Activated naive CD4-positive, alpha-beta T cell (primary cell): Measurements from ENCODE around the gene MYBBP1A.

ENCODE experiments used
- DNase-seq, 4 experiments: peaks; one replicate each; lab custom pipeline; 2025; lab: John Stamatoyannopoulos, UW

MYBBP1A gene

DNA sequence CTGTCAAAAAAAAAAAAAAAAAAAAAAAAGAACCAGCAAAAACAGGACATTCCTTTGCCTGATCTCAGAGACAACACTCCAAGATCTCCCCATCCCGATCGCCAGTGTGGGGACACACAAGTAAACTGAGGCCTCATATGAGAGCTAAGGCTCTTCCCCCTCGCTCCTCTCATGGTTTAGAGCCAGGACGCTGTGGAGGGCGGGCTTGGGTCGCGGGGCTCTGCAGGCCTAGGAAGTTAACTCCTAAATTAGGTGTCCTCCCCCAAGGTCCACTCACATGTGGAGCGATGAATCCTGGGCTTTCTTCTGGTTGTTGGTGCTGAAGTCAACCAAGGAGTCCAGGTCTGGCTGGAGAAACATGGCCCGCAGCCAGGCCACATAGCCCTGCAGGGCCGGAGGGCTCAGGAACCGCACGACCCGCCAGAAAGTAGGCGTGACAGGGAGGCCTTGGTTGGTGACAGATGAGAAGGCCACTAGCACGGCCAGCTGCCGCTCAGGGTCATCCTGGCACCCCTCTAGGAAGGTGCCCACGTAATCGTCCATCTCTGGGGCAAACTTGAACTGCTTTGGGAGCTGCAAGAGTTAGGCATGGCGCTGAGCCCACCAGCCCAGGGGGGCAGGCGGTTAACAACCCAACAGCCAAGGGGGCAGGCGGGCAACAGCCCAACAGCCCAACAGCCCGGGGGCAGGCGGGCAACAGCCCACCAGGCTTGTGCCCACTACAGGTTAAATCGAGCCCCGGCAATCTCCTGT, 5.2 kb downstream of the MYBBP1A start:
- DNase-seq, result no peak

DNA sequence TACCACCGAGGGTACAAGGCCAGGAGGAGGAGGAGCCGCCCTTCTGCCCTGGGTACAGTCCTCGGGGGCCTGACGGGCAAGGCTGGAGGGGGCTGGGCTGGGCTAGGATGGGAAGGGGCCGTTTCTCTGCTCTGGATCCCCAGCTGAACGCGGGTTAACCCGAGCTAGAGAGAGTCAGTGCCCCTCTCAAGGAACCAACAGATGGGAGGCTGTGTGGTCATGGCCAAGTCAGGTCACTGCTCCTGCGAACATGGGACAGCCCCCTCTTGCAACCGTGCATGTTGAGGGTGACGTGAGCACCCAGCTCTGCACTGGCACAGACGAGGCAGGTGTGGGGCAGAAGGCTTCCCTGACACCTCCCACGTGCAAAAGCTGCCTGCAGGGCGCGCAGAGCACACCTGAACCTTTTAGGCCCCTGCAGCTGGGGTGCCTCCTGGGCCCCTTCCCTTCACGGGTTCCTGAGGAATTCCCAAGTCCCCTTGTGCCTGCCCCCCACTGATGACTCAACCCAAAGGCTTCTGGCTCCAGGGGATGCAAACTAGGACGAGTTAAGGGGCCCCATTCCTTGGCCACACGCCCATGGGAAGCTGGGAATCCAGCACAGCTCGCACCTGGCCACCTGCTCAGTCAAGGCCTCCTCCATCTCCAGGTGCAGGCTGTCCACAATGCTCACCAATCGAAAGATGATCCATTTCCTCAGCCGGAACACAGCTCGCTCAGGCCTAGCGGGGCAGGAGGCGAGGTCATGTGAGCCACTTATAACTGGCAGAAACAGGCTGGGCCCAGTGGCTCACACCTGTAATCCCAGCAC, 6.3 kb downstream of the MYBBP1A start:
- DNase-seq, result no peak

DNA sequence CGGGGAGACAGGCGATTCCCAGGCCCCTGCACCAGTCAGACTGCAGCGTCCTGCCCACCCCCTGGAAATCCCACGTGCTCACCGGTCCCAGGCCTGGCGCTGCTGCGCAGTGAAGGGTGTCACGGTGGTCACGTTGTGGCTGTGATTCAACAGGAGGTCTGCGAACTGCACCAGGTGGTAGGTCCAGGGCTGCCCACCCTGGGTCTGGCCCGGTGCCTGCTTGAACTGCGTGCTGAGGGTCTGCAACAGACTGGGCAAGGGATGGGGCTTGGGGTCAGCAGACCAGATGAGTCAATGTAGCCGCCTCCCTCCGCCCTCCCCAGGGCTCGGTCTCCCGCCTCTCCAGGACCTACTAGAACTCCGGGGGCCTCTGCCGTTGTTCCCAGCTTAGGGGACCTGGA, 7.1 kb downstream of the MYBBP1A start:
- no peak for DNase-seq

DNA sequence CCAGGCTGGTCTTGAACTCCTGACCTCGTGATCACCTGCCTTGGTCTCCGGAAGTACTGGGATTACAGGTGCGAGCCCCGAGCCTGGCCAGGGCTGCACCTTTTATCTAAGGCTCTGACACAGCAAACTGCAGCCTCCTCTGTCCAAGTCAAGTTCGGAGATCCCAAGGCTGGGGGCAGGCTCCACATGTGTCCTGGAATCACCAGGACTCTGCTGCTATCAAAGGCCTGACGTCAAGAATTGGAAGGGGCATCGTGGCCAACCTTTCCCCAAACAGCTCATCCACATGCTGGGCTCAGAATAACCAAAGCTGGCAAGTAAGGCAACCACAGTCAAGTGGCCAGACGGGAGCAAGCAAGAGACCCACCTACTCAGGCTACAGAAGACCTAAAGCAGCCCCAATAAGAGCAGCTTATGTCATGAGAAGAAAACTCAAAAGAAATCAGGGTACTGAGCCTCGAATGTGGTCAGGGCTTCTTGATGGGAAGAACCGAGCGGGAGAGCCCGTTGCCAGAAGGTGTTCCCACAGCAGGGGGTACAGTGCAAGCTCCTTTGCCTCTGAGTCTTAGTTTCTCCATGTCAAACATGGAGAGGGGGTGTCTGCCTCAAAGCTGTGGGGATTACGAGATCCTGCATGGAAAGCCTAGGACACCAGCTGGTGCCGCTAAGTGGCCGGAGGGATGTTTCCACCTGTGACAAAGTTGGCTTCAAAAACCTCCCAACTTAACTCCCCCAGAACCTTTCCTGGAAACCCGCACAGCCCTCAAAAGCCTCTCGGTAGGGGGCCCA, 7.9 kb downstream of the MYBBP1A start:
- DNase-seq, result no peak

DNA sequence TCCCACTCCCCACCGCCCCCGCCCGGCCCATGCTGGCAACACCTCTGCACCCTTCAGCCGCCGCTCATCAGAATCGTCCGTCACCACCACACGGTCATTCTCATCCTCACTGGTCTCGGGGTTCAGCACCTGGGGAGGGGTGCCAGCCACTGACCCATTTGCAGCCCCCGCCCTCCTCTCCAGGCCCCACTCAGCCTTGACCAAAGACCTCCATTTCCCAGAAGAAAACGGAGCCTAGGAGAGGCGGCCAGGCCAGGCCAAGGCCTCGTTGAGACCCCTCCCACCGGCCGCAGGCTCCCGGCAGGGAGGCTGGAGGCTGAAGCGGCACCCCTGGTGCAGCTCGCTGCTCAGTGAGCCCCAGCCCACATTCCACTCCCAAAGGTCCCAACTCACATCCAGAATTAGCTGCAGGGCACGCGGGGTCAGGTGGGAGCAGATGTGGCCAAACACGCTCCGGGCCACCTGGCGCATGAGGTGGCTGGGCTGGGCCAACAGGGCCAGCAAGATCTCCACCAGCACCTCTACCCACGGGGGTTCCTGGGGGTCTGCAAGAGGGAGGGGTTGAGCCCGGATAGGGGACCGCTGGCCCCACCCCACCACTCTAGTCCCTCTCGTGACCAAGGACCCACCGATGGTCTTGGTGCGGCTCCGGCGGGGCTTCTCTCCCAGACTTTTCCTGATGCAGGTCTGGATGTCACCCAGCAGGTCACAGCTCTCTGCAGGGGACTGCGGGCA, 9.8 kb downstream of the MYBBP1A start:
- no peak for DNase-seq

DNA sequence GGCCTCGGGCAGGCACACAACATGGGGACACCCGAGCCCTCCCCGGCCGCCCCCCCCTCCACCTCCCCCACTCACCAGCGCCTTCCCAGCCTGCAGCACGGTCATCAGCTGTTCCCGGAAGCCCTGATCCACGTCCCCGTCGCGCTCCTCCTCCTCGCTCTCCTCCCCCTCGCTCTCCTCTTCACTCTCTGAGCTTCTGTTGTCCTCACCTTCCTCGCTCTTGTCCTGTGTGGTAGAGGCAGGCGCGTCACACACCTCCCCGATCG, 10.3 kb downstream of the MYBBP1A start:
- DNase-seq, result no peak

DNA sequence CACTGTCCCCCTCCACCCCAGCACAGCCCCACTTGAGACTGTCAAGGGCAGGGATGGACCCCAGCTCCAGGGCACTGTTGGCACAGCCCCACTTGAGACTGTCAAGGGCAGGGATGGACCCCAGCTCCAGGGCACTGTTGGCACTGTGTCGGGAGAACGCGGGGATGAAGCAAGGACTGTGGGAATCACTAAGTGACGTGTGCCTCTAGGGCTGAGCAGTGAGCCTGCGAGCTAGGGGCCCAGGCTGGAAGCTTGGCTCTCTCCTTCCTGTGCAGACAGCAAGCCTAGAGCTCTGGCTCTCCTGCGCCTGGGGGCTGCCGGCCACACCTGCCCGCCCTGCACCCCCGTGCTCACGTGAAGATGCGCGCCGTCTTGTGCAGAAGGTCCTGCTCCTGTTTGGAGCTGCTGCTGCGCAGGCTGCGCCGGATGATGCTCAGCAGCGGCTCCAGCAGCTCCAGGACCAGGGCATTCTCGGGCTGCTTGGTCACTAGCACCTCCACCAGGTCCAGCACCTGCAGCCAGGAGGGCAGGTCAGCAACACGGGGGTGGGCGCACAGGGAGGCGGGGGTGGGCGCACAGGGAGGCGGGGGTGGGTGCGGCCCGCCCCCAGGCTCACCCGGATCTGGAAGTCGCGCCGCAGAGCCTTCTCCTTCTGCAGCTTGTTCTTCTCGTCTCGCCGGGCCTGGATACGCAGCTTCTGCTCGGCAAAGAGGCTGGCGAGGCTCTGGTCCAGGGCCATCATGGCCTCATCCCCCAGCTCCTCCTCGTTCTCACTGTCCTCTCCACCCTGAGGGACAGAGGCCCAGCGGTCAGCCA, 10.8 kb downstream of the MYBBP1A start:
- DNase-seq, result no peak

DNA sequence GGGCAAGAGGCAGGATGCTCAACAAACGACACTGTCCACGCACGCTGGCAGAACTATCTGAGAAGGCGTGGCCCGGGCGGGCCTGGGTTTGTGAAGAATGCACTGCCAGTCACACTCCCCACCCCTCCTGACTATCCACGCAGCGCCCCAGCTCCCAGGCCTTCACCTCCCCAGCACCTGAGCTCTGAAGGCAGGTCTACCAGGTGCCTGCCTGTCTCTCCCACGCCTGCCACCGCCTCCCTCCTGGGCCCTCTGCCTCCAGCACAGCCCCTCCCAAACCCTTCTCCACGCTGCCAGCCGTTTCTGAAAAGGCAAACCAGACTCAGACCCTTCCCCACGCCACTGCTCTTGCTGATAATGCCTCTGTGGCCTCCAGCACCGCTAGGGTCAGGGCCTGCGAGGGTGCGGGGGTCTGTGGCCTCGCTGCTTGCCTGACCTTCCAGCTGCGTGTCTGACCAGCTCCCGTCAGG, 11.6 kb downstream of the MYBBP1A start:
- no peak for DNase-seq

DNA sequence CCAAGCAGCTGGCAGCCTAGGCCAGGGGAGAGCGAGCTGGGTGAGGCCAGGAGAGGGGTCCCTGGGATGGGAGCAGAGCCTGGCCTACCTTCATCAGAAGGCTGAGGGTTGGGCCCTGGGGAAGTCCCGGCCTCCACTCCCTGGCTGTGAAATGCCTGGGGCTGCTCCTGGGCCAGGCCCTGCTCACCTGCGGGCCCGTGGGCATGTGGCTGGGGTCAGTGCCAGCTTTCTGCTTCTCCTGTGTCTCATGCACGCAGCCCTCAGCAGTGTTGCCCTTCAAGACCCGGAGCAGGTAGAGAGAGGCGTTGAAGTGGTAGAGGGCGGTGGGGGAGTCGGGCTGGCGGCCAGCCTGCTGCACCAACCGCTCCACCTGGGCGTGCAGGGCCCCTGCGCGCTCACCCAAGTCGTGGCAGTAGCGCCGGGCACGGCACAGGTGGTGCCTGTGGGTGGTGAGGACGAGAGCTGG, 12.4 kb downstream of the MYBBP1A start:
- no peak for DNase-seq

DNA sequence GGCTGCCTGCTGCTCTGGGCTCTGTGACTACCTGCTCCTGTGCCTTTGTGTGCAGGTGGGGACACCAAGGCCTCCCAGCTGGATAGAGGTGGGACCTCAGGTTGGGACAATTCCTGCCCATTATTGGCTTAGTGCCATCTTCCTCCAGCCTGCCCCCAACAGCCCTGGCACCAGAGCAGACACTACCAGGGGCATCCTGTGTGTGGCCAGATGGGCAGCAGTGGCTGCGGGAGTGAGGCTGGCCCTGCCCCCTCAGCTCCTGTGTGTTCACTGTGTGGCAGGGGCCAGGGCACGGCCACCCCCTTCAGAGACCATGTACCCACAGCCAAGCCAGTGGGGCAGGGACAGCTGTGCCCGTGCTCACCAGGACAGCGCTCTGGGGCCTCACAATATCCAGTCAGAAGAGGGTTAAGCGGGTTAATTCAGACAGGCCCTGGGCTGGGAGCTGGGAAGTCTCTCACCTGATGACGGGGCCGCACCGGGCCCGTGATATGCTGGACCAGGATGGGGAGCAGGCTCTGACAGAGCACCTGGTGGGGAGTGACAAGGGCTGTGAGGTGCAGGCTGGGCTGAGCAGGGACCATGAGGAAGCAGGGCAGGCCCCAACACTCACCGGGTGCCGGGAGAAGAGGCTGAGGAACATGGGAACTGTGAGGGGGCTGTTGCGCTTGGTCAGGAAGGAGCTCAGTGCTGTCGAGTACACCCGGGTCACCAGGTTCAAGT, 13.0 kb downstream of the MYBBP1A start:
- no peak for DNase-seq

DNA sequence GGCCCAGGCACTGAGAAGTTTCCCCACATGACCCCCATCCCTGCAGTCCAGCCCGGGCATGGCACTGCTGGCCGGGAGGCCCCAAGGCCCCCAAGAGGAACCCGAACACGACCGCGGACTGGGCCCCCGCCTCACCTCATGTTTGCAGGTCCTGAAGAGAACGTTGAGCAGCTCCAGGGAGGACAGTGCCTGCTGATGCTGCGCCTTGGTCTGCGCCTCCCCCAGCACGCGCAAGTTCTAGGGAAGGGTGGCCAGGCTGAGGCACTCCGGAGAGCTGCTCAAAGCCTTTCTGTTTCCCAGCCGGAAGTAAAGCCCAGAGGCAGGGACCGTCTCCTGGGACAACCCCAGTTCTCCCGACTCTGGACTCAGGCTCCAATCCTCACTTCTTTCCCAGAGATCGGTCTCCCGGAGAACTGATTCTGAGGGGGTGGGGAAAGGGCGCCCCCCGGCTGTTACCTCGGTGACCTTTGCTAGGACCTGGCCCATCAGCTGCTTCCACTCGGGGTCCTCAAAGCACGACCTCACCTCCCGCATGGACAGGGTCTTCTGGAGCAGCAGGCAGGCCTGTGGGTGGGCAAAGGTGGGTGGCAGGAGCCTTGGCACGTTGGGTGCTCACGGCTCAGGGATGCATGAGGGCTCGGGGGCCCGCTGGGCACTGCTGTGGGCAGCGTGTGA, 13.7 kb downstream of the MYBBP1A start:
- DNase-seq, result no peak

DNA sequence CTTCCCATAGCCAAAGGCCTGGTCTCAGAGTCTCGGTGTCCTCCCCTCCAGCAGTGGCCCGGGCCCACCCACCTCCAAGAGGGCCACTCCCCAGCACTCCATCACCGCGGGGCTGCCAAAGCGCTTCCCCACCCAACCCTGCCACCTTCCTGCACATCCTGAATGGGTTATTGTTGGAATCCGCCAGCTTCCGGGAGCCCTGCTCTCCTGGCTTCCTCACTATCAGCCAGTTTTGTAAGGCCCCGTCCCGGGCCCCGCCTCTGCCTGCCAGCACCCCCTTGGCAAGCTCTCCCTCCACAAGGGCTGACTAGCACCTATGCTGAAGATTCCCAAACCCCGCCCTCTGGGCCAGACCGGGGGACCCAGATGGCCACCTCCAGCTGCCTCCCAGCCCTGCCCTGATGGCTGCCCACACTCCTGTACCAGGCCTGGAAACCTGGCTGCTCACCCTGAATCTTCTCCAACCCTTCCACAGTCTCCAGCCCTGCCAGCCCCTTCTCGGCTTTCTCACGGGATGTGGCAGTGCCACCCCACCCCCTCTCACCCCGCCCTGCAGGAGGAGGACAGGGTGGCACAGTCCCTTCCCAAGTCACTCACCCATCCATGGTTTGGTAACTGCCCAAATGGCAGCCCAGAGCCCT, 14.4 kb downstream of the MYBBP1A start:
- DNase-seq, result no peak

DNA sequence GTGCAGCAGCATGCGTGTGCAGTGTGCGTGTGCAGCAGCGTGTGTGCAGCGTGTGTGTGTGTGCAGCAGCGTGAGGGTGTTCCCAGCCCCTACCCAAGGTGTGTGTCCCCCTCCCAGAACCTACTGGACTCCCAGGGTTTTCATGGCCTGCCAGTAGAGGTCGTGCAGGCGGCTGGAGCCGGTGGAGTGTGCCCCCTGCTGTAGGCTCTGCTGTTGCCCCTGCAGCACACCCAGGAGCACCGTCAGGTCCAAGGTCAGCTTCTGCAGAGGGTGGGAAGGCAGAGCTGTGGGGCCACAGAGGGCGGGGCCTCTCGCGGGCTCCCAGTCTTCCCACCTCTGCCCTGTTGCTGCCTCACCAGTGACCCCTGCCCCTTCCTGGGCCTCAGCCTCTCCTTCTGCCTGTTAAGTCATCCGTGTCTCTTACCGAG, 14.9 kb downstream of the MYBBP1A start:
- no peak for DNase-seq

DNA sequence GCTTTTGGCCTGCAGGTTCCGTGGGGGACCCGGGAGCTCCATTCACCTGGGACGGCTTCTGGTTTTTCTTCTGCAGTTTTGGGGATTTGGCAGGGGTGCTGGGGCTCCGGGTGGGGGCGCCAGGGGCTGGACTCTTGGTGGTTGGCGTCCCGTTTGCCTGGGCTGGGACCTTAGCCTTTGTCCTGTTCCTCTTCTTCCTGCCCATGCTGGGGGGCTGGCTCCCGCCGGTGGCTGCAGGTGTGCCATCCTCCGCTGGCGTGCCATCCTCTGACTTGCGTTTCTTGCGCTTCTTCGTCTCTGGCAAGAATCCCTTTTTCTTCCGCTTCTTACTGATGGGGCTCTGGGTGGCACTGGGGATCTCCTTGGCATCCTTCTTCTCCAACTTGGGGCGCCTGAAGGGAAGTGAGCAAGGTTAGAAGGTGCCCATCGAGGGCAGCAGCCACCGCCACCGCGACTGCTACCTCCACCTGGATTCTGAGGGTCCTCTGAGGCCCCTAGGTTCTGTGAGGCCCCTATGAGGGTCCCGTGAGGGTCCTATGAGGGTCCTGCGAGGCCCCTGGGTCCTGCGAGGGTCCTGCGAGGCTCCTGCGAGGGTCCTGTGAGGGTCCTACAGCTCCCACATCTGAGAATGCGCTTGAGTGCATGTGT, 15.5 kb downstream of the MYBBP1A start:
- DNase-seq, result no peak

DNA sequence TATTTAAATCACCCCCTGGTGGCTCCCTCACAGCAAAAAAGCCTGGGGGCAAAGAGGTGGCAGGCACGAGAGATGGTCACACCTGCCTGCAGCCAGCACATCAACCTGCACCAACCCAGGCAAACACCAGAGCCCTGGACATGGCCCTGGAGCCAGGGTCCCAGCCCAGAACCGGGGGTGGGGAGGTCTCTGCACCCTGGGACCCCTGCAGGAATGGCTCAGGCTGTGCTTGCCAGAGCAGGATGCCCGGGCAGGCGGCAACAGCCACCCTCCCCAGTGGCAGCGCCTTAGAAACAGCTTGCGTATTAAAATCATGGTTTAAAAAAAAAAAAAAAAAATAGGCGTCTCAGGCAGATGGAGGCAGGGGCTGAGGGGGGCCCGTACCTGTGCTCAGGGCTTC, 16.2 kb downstream of the MYBBP1A start:
- DNase-seq, result no peak

DNA sequence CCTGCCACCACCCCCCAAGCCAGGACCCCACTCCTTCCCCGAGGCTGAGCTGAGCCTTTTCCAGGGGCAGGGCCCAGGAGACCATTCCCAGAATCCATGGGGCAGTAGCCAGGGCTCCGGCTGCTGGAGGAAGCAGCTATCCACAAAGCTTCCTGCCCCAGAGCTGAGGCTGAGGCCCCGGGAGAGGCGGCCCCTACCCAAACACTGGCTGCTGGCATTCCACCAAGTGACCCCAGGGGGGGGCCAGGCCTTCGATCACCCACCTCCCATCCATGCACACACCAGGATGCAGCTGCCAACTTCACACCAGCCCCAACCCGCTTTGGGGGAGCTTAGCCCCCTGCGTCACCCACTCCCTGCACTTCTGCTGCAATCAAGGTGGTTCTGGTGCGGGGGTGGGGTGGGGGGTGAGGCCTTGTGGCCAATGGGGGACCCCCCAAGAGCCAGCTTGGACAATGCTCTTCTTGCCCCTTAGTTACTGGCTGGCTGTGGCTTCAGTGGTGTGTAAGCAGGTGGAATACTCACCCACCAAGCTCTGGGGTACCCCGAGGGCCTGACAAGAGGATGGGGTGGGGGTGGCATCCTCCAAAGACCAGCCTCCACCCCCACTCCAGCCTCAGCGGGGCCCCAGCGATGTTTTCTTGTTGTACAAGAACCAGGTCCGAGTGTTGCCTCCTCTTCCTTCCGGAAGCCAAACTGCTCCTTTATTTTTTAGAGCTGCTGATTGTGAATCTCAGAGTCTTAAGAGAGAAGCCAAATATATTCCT, 16.8 kb downstream of the MYBBP1A start:
- no peak for DNase-seq

DNA sequence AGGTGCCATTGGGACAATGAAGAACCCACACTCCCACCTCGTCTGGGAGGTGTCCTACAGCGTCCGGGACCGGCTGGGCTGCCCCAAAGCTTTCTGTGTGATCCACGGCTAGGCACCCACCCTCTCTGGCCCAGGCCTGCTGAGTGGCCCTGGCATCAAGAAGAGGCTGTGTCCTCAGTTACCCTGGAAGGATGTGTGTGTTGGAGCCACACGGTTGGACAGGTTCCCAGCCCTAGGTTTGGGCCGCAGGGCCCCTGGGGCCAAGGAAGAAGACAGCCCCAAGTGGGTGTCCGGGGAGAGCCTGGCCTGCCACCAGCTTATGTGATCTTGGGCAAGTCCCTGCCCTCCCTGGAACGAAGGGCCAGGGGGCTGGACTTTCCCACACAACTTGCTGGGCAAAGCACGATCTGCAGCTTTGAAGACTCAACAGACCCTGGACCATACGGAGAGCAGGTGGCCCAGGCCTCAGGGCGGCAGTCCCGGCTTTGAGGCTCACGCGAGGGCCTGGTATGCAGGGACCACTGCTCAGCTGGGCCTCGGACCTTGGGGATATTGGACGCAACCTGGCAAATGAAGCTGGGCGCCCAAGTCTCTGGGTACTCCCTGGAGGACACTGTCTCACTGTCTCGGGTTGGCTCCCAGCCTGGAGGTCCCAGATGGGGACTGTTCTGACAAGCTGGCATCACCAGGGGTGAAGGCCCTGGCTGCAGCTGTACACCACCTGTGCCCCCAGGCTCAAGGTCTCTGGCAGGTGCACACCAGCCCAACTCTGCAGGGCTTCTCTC, 17.5 kb downstream of the MYBBP1A start:
- DNase-seq, result no peak
